Measurements from ENCODE around the gene CDH15. TPM values are rescaled to one million over a fixed set of nuclear protein-coding genes. Genes with fewer than 3 reads are reported as not detected.

Gene CDH15
- total and polyA plus RNA-seq, 8 donors = 0.29 to 4.2 (median 0.43) TPM

- no peak for ATAC-seq
- Histone ChIP-seq H3K27ac (no peak overlapping the region), H3K36me3 (no peaks in the 10 kb centered on the region), H3K9me3 (no peaks in the 10 kb centered on the region), H3K4me3 (no peak overlapping the region), H3K4me1 (no peaks in the 10 kb centered on the region), H3K27me3 (peaks cover 0 to 88% of the 10 kb centered on the region in 2 donors)
- intact Hi-C loops (cut with DNase I) = no loop called here
- no peak for TF ChIP-seq CTCF (IDR thresholded peaks at IDR 0.05)
- no peak for DNase-seq
Measured at GRCh38 chr16:89177501-89177900, 6.0 kb downstream of the CDH15 start.

DNA sequence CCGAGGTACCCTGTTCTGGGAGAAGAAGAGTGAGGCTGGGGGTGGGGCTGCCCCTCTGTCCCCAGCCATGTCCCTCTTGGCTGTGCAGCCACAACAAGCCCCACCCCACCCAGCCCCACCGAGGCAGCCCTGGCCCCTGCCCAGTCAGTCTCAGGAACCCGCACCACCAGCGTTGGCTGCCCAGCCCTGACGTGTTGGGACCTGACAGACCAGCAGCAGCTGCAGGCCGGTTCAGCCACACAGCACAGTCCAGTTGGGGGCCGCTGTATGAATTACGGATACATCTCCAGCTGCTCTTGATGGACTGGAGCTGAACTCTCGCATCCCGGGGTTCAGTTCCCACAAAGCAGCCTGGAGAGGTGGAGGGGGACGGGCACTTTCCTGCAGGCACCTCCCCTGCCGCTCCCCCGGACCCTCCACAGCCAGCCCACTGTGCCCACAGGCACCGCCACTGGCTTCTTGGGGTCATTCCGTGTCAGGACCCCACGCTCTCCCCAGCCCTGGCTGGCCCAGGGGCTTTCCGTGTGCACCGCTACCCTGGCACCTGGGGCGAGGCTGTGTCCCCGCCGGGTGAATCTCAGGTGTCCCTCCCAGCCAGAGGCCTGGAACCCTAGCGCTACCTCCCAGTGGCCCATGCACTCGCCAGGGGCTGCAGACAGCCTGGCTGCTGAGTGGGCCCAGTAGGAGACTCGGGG is 7.1 kb downstream of the CDH15 start:
- Histone ChIP-seq H3K27me3 (peaks cover 0 to 89% of the 10 kb centered on the region in 2 donors), H3K9me3 (no peaks in the 10 kb centered on the region), H3K27ac (no peak overlapping the region), H3K4me3 (no peak overlapping the region), H3K4me1 (no peaks in the 10 kb centered on the region), H3K36me3 (no peaks in the 10 kb centered on the region)
- intact Hi-C loops (cut with DNase I) = no loop called here
- DNase-seq = no peak
- no peak for TF ChIP-seq CTCF (IDR thresholded peaks at IDR 0.05)
- ATAC-seq = no peak

GRCh38 chr16:89179148-89179484 is 7.6 kb downstream of the CDH15 start:
- no peak for ATAC-seq
- Histone ChIP-seq H3K9me3 (no peaks in the 10 kb centered on the region), H3K27ac (no peak overlapping the region), H3K36me3 (no peaks in the 10 kb centered on the region), H3K27me3 (peaks cover 0 to 91% of the 10 kb centered on the region in 2 donors), H3K4me3 (no peak overlapping the region), H3K4me1 (no peaks in the 10 kb centered on the region)
- no peak for TF ChIP-seq CTCF (IDR thresholded peaks at IDR 0.05)
- intact Hi-C loops (cut with DNase I) = no loop called here
- no peak for DNase-seq

GRCh38 chr16:89179656-89180315 is 8.2 kb downstream of the CDH15 start:
- TF ChIP-seq CTCF (IDR thresholded peaks at IDR 0.05) = no peak
- no peaks in the 10 kb centered on the region for H3K4me1 ChIP-seq
- H3K27me3 ChIP-seq = peaks cover 0 to 92% of the 10 kb centered on the region in 2 donors
- ATAC-seq = no peak
- peak in 1 of 4 donors; percentile 69 for DNase-seq
- no peaks in the 10 kb centered on the region for H3K9me3 ChIP-seq
- no peak overlapping the region for H3K4me3 ChIP-seq
- no peak overlapping the region for H3K27ac ChIP-seq
- intact Hi-C loops (cut with DNase I) = no loop called here
- H3K36me3 ChIP-seq = no peaks in the 10 kb centered on the region

DNA sequence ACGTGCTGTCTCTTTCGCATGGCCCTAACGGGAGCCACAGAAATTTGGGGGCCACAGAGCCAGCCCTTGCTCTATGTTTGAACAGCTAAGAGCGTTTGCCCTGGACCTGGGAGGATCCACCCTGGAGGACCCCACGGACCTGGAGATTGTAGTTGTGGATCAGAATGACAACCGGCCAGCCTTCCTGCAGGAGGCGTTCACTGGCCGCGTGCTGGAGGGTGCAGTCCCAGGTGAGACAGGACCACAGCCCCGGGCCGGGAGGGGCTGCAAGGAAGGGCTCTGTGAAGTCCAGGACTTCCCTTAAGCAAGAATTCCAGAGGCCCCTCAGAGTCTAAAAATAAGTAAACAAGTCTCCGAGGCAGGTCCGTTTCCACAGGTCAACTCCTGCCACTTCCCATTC is 11.9 kb downstream of the CDH15 start:
- no peak overlapping the region for H3K27ac ChIP-seq
- H3K36me3 ChIP-seq = no peaks in the 10 kb centered on the region
- DNase-seq = peak in 1 of 4 donors; percentile 67
- intact Hi-C loops (cut with DNase I) = no loop called here
- no peak for TF ChIP-seq CTCF (IDR thresholded peaks at IDR 0.05)
- no peaks in the 10 kb centered on the region for H3K4me1 ChIP-seq
- no peaks in the 10 kb centered on the region for H3K9me3 ChIP-seq
- H3K27me3 ChIP-seq = peaks cover 0 to 55% of the 10 kb centered on the region in 2 donors
- ATAC-seq = no peak
- H3K4me3 ChIP-seq = no peak overlapping the region

Measured in left lung (tissue), 10 donors.